GM21360 (cell line): ENCODE results near the gene GXYLT1.
"Not testable (repeated sequence)": the region's sequence is repeated elsewhere in the genome, so short reads cannot be mapped to it uniquely, and the experiment has no call there.

Source experiments
- ATAC-seq: cut with Tn5 transposase; IDR thresholded peaks from one replicate; pipeline ENCODE4 v1.9.1; 2021; ENCODE audit warnings: mild to moderate bottlenecking, moderate library complexity; ENCODE audit not compliant: unreplicated experiment

GXYLT1 gene

DNA sequence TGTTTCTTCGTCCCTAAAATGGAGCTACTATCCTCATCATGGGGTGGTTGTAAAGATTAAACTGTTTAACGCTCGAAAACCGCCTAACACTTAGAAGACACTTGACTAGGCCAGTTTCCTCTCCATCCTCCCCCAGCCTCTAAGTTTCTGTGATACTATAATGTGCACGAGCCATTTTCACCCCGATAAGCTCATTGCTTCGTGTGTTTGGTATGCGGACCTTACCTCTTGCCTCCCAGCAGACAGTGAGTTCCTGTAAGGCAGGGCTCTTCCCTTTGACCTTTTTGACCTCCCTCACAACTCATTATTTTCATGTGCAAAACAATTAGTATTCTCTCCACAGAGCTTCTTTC lies 499 bp upstream of the GXYLT1 start:
- no peak for ATAC-seq

DNA sequence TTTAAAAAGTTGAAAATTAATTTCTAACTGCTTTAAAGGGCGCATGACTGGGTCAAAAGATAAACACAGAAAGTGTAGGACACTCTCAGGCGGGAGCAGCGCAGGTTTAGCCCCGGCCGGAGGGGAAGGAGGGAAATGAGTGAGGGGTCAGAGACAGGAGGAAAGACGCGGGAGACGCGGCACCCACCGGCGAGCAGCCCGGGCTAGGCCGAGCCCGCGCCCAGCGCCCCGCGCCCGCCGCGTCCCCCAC lies 591 bp downstream of the GXYLT1 start:
- ATAC-seq = no peak

DNA sequence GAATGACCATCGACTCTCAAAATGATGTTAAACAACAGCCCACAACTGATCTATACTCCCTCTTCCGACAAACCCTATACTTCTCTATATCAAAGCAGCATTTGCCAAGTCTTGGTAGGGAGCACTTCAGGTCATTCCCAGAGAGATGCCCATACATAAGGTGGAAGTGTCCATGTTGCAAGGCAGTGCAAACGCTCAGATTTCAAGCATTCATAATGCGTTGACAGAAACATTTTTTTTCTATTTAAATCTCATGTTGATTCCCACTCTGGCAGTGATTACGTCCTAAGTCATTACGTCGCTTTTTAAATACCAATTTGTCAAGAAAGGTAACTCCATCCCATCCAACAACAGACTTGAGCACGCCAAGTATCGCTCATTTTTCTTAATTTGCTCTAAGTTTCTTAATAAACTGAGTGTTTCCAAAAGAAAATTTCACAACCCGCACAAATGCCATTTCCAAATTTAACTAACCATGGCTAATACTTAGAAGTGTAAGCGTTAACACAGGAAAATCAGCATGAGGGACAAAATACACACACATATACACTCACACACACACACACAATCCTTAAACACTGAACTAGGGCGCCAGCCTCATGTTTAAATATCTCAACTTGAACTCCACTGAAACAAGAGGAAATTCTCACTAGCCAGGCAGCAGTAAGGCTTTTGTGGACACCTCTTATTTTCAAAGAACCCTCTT lies 1.1 kb downstream of the GXYLT1 start:
- ATAC-seq = no peak

DNA sequence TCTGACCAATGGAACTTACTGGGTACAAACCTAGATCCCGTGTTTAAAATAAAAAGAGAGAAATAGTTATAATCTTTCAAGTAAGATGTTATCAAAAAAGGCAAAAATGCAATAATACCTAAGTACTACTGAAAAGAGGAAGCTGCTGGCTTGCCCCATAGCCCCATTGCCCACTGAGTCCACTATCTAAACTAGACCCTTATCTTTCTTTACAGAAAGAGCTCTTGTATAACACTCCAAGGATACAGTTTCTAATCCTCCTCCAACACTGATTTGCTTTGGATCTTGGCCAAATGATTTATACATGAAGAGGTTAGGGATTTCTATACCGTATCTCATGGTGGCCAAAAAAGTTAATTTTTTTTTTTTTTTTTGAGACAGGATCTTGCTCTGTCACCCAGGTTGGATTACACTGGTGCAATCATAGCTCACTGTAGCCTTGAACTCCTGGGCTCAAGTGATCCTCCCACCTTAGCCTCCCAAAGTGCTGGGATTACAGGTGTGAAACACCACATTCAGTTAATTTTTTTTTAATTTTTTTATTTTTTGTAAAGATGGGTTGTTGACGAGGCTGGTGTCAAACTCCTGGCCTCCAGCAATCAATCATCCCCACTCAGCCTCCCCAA lies 2.6 kb downstream of the GXYLT1 start:
- no peak for ATAC-seq

DNA sequence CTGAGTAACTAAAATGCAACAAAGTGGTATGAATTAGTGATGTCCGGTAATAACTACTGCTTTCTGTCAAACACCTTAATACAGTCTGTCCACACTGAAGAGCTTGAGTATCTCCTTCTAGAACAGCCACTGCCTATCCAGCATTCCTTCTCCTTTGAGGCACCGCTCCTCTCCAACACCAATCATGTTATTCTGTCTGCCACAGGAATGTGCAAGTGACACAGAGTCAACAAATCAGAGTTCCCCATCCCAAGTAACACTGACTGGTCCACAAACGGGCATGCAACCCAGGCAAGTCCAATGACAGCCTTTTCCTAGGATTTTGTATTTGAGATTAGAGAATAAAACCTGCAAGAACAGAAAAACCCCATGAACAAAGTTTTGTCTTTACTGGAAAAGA lies 3.8 kb downstream of the GXYLT1 start:
- ATAC-seq = no peak

DNA sequence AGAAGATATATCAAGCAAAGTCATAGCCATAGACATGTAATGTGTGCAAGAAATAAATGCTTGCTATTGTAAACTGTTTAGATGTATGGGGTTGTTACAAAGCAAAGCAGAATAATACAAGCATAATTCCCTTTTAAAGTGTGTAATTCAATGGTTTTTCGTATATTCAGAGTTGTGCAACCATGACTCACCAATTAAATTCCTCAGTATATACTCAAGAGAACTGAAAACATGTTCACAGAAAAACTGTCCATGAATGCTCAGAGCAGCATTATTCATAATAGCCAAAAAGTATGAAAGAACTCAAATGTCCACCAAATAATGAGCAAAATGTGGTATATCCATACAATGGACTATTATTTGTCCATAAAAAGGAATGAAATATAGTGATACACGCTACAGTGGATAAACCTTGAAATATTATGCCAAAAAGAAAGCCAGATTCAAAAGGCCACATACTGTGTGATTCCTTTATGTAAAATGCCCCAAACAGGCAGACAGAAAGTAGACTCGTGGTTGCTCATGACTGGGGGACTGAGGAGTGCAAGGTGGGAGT lies 9.3 kb downstream of the GXYLT1 start:
- ATAC-seq = no peak

DNA sequence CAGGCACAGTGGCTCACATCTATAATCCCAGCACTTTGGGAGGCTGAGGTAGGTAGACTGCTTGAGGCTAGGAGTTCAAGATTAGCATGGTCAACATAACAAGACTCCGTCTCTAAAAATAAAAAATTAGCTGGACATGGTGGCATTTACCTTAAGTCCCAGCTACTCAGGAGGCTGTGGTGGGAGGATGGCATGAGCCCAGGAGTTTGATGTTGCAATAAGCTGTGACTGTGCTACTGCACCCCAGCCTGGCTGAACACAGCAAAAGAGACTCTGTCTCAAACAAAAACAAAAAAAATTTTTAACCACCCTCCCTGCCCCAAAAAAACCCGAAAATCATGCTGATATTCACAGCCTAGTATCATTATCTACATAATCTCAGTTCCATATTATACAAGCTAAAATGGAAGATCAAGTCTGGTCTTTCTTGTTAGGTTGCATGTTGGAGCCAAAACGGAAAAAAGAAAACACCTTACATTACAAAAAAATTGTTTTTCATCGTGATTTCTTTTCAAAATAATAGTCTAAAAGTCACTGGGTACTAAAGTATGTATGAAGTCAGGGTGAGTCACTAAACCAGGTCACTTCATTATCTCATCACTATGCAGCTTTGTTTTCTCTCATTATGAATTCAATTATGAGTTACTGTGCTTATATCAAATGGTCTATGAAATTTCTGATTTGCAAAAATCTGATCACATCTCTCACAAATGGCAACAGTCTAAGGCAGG lies 13.8 kb downstream of the GXYLT1 start:
- no peak for ATAC-seq

DNA sequence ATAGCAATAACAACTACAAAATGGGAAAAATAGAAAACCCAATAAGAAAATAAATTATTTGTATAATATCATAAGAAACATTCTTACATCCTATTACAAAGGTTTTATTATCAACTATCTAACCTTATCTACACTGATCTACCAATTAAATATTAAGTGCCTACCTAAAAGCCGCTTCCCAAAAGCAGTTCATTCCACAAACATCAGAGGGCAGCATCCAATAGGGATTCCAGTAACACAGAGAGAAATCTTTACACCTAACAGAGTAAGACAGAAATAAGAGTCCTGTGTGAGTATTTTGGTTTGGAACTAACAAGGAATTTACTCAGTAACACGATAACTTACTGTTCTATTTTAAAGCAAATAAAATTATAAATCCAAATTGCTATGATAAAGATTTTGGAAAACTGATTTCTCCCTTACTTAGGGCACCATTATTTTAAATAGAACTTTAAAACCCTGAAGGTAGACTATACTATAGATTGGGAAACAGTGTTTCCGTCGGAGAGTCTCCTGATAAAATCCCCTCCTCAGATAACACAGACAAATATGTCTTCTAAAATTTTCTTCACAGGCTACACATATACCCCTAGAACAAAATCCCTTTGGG lies 15.0 kb downstream of the GXYLT1 start:
- ATAC-seq = no peak

DNA sequence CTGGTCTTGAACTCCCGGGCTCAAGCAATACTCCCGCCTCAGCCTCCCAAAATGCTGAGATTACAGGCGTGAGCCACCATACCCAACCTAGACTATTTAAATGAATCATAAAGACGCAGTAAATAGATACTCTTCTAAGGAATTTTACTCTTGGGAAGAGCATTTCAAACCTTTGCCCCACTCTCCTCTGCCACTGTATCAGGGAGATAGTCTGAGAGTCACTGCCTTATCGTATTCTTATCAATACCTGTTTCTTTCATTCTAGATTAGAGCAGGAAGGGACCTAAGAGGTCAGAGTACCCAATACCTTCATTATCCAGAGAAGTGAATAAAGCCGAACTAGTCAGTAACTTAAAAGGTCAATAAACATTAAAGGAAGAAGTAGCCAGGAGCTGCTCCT lies 15.8 kb downstream of the GXYLT1 start:
- no peak for ATAC-seq

DNA sequence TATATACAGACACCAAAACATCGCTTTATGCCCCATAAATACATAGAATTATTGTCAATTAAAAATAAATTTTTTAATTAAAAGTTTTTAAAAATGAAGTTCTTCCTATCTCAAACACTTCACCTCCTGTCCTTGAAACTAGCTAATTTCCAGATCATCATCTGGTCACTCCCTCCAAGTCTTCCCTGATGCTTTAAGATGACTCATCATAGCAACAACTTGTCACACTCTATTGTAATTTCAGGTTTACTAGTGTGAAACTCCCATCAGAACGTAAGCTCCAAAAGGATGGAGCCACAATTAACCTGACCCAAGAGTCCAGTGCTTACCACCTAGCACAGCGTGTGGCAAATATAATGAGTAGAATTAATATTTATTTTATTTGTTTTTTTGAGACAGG lies 16.3 kb downstream of the GXYLT1 start:
- no peak for ATAC-seq

DNA sequence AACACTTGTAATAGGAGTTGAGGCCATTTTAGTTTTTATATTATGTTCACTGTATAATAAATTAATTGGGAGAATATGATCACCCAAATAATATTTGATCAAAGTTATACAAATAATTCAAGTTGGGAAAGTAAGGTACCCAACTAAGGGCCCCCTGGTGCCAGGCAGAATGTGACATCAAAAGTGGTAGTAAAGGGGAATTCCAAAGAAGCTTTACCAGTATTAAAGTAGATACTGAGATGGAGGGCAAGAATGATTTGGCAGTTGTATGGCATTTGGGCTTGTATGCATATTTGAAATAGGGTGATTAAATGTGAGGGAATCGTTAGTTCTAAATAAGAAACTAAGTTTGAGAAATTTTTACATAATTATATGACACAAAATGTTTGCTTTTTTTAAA lies 17.7 kb downstream of the GXYLT1 start:
- ATAC-seq = no peak

DNA sequence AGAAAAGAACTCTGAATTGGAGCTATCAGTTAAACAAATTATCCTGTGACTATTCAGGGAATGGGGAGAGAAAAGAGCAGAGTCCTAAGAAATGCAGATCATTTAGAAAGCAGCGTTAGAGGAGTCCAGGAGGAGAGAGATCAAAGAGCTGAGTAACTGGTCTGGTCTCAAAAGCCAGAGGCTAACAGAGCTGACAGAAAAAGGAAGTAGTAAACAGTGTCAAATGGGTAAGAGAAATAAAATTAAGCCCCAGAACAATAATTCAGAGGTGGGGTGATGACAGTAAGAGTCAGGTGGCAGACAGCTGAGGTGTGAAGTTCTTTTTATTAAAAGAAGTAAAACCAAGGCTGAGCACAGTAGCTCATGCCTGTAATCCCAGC lies 19.3 kb downstream of the GXYLT1 start:
- no peak for ATAC-seq

DNA sequence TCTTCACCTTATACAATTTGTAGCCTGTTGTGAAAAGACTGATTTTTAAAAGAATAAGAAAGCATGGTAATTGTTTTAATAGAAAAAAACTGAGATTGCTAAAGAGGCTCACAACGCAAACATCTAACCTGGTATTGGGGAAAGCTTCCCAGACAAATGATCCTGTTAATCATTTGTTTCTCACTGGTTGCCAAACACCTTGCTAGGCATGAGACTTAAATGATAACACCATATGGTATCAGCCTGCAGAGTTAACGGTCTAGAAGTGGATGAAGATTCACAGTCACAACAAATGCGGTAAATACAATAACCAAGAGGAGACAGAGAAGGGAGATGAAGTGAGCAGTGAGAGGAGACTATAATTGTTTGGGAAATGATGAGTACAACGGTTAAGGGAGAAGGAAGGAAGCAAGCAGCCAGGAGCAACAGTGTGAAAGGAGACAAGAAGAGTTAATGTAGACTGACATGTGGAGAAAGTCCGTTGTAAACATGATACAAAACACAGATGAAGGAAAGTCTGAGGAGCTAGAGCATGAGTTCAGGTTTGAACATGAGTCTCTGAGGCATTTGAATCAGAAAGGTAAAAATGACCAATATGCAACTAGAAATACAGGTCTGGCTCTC lies 19.8 kb downstream of the GXYLT1 start:
- no peak for ATAC-seq

DNA sequence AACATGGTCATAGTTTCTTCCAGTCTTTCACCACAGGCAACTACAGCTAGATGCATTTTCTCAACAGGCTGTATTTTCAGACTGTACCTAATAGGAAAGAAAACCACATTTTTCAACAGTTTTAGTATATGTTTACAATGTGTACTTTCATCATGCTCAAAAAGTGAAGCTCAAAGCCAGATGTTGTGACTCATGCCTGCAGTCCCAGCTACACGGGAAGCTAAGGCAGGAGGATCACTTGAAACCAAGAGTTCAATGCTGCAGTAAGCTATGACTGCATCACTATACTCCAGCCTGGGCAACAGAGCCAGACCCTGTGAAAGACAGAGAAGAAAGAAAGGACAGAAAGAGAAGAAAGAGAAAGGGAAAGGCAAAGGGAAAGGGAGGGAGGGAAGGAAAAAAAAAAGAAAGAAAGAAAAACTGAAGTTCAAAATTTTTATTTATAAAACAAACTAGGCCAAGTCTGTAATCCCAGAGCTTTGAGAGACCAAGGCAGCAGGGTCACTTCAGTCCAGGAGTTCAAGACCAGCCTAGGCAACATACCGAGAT lies 25.5 kb downstream of the GXYLT1 start:
- no peak for ATAC-seq

DNA sequence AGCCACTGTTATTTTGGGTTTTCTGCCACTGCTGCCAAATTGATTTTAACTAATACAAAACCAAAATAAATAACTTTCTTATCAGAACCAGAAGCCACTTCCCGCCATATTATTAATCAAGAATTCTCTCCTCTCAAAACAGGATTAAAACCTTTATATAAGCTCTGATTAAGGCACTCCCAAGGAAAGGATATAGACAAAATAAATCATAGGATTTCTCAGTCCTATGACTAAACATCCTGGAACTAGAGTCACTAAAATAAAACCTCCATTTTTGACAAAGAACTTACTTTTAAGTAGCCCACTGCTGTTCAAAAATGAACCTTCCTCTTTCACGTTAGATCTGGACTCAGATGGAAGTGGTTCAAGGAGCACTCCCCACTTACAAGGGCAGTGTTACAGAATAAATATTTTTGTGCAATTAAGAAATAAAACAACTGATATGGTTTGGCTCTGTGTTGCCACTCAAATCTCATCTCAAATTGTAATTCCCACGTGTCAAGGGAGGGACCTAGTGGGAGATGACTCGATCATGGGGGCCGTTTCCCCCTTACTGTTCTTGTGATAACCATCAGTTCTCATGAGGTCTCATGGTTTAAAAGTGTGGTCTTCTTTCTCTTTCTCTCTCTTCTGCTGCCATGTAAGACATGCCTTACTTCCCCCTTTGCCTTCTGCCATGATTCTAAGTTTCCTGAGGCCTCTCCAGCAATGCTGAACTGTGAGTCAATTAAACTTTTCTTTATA lies 26.4 kb downstream of the GXYLT1 start:
- no peak for ATAC-seq

DNA sequence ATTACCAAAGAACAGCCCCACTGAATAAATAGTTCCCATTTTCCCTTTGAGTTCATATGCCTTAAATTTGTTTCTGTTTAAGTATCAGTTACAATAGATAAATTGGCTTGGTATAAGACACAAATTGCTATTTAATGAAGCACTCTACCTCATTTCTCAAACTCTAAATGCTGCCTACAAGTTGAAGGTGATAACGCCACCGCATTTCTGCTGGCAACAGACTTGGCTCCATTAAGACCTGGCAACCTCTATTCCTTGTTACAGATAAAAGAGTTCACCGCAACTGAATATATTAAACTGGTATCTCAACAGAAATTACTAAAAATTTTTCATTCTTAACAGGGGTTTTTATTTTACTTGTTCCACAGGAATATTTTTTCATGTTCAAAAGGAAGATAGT lies 35.6 kb downstream of the GXYLT1 start:
- no peak for ATAC-seq

DNA sequence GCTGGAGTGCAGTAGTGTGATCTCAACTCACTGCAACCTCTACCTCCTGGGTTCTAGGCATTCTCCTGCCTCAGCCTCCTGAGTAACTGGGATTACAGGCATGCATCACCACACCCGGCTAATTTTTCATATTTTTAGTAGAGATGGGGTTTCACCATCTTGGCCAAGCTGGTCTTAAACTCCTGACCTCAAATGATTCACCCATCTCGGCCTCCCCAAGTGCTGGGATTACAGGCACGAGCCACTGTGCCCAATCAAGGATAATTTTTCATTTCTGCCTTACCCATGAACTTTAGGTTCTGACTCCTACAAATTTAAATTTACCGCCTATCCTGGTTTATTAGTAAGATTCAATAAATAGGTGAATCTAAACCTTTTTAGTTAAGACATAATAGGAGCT lies 37.9 kb downstream of the GXYLT1 start:
- not testable (repeated sequence) for ATAC-seq

DNA sequence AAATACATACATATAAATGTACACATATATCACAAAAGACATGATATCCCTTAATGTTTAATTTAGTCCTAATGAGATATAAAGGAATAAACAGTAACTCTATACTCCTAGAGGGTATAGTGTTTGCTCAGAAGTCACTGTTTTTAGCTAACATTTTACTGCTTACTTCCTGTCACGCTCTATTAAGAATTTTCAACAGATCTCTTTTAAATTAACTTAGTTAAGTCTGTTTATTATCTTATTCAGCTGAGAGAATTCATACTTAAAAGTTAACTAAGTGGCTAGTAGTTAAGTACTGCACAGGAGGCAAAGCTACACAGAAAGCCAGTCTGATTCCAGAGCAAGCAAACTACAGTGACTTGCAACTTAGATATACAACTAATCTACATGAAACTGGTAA lies 39.9 kb downstream of the GXYLT1 start:
- no peak for ATAC-seq

DNA sequence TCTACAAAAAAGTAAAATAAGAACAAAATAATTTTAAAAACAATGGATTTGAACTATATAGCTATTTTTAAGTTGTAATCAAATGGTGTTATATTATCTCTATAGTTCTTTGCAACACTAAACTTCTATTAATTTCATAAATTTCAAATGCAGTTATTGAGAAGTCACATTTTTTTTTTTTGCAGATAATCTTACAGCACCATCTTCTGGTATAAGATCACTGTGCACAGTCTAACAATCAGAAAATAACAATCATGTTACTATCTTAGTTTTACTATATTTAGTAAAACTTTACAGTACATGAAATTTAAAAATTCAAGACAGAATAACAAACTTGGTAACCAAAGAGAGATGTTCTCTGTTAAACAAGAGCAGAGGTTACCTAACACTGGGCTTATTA lies 40.6 kb downstream of the GXYLT1 start:
- ATAC-seq = no peak

DNA sequence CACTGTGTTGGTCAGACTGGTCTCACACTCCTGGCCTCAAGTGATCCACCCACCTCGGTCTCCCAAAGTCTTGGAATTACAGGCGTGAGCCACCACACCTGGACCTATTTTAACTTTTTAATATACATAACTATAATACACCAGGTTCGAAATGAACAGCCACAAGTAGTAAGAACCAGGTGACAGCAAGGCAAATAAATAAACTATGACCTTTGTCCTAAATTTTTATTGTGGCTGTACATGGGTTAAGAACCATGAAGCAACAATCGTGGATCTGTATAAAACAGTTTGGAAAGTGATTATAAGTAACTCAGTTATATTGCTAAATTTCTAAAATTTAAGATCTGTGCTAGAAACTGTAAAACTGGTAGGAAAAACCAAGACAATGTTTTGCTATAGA lies 41.5 kb downstream of the GXYLT1 start:
- ATAC-seq = no peak

DNA sequence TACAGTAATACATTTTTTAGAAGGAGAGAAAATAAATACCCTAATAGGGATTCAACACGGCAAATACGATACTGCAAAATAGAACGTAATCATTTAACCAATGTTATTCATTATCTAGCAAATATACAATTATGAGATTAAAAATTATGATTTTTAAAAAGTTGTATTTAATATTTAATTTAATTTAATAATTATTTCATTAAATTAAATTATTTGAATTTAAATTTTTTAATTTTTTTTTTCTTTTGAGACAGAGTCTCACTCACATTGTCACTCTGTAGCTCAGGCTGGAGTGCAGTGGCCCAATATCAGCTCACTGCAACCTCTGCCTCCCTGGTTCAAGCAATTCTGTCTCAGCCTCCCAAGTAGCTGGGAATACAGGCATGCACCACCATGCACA lies 42.0 kb downstream of the GXYLT1 start:
- no peak for ATAC-seq
